PC-9 (cell line): Measurements from ENCODE around the gene ZDHHC14.

Source experiments
- CTCF ChIP-seq: fragments of 200-600 bp; sonication (generic); conservative IDR thresholded peaks from 2 replicates; pipeline ENCODE4 v1.6.1; 2017; ENCODE audit warnings: mixed run types, antibody characterized with exemption, mild to moderate bottlenecking, moderate library complexity
- EZH2 ChIP-seq: fragments of 200-600 bp; sonication (generic); IDR thresholded peaks from 2 replicates; pipeline ENCODE4 v1.8.0; 2017; ENCODE audit warnings: antibody characterized with exemption, low read depth

- TF ChIP-seq CTCF (no peak), EZH2 (no peak)
Observed at GRCh38 chr6:157468574-157468973, 87.6 kb downstream of the ZDHHC14 start.
